GM12878 (cell line): Measurements from ENCODE around the gene SIRT5. TPM values are rescaled to one million over a fixed set of nuclear protein-coding genes. Genes with fewer than 3 reads are reported as not detected.

ENCODE experiments used
- ATAC-seq: fragments of 200-7000 bp; cut with Tn5 transposase; 3 replicates; pipeline ENCODE4 v1.9.1; 2020; ENCODE audit warnings: mild to moderate bottlenecking, moderate library complexity
- BruUV-seq: library from RNA; stranded (reverse); fragments of 400-500 nt; replicated peaks from 2 replicates; lab custom pipeline; 2021; lab: Mats Ljungman, UMichigan
- CTCF ChIA-PET: fragments of 300-600 bp; sonication (Branson Sonifier 250); formaldehyde crosslinking; extraction: SDS; loops from one replicate; lab custom pipeline; 2021; ENCODE audit warnings: inconsistent platforms; lab: Yijun Ruan, JAX
- POLR2A ChIA-PET: fragments of 350-600 bp; formaldehyde crosslinking; extraction: SDS; loops from one replicate; lab custom pipeline; 2021; ENCODE audit warnings: inconsistent platforms; lab: Charles Lee
- RAD21 ChIA-PET: fragments of 300-600 bp; sonication (Branson Sonifier 250); formaldehyde crosslinking; loops from one replicate; lab custom pipeline; 2023; ENCODE audit warnings: antibody characterized with exemption; ENCODE audit not compliant: unreplicated experiment; lab: Charles Lee
- SMC1A ChIA-PET: fragments of 300-600 bp; sonication (Branson Sonifier 250); formaldehyde crosslinking; loops from one replicate; lab custom pipeline; 2023; ENCODE audit not compliant: unreplicated experiment, uncharacterized antibody; lab: Charles Lee
- DNase-seq: peaks from one replicate; pipeline ENCODE4 v3.0.0-alpha.2; 2011; ENCODE audit warnings: low read depth, low spot score
- FAIRE-seq: peaks from 3 replicates; lab custom pipeline; 2011; peaks lifted over from hg19 to GRCh38; lab: Jason Lieb, UNC
- H2AFZ ChIP-seq: 2 replicates; pipeline ENCODE4 v1.6.0; 2011; ENCODE audit warnings: low read depth, low read length, control low read depth; ENCODE audit not compliant: control insufficient read depth
- H3K27ac ChIP-seq: 2 replicates; pipeline ENCODE4 v1.5.1; 2011; ENCODE audit warnings: control low read depth; ENCODE audit not compliant: control insufficient read depth, insufficient read depth
- H3K27me3 ChIP-seq, 2 experiments: replicated peaks in 1 of 2; 2 replicates each; pipeline versions ENCODE4 v1.6.0 to v1.6.1; 2011; ENCODE audit warnings: low read length in 1 of 2; ENCODE audit not compliant: control insufficient read depth in 2 of 2, insufficient read depth in 2 of 2
- H3K36me3 ChIP-seq, 2 experiments: 2 replicates each; pipeline ENCODE4 v1.5.1; 2011; ENCODE audit warnings: low read length in 1 of 2; ENCODE audit not compliant: control insufficient read depth in 2 of 2, insufficient read depth in 2 of 2
- H3K4me1 ChIP-seq: 2 replicates; pipeline ENCODE4 v1.6.1; 2011; ENCODE audit warnings: mild to moderate bottlenecking, low read length, moderate library complexity, mixed read lengths; ENCODE audit not compliant: control insufficient read depth, insufficient read depth
- H3K4me2 ChIP-seq: 2 replicates; pipeline ENCODE4 v1.6.0; 2011; ENCODE audit warnings: control low read depth; ENCODE audit not compliant: control insufficient read depth, insufficient read depth
- H3K4me3 ChIP-seq: fragments of 200-600 bp; sonication (generic); 2 replicates; pipeline ENCODE4 v1.5.1; 2016
- H3K79me2 ChIP-seq: 2 replicates; pipeline ENCODE4 v1.6.0; 2011; ENCODE audit warnings: low read length; ENCODE audit not compliant: control insufficient read depth, insufficient read depth
- H3K9ac ChIP-seq: 2 replicates; pipeline ENCODE4 v1.8.0; 2011; ENCODE audit warnings: low read length, control low read depth, mixed read lengths; ENCODE audit not compliant: control insufficient read depth, insufficient read depth
- H3K9me3 ChIP-seq: replicated peaks from 3 replicates; pipeline ENCODE4 v1.5.1; 2011; ENCODE audit warnings: mild to moderate bottlenecking, low read length; ENCODE audit not compliant: control insufficient read depth, insufficient read depth
- H4K20me1 ChIP-seq: 2 replicates; pipeline ENCODE4 v1.6.0; 2011; ENCODE audit not compliant: control insufficient read depth, insufficient read depth
- CTCF ChIP-seq, 3 experiments: IDR thresholded peaks in 2 of 3; conservative IDR thresholded peaks in 1 of 3; 2 replicates each; pipeline ENCODE4 v1.5.1; 2011; ENCODE audit warnings: low read depth in 3 of 3, low read length in 3 of 3, mild to moderate bottlenecking in 3 of 3, control low read depth in 2 of 3, moderate library complexity in 2 of 3, inconsistent platforms in 1 of 3, mixed read lengths in 1 of 3; ENCODE audit not compliant: control insufficient read depth in 2 of 3, insufficient read depth in 1 of 3; ENCODE audit errors: extremely low read depth in 1 of 3
- MAX ChIP-seq: IDR thresholded peaks from 2 replicates; pipeline ENCODE4 v1.6.1; 2012; ENCODE audit warnings: low read depth, low read length, improper control_type of control experiment
- SUZ12 ChIP-seq: fragments of 200-600 bp; sonication (generic); IDR thresholded peaks from one replicate; pipeline ENCODE4 v1.6.1; 2018; ENCODE audit warnings: antibody characterized with exemption, mild to moderate bottlenecking; ENCODE audit not compliant: unreplicated experiment
- WGBS: methylation state at CpG from one replicate; pipeline ENCODE4 v1.1.6; 2016; ENCODE audit warnings: low lambda C conversion rate; ENCODE audit not compliant: insufficient replicate concordance, insufficient coverage; ENCODE audit errors: missing lambda C conversion rate; 5-methylcytosine and 5-hydroxymethylcytosine counted together
- in situ Hi-C: fragments of 300-500 bp; cut with MboI; formaldehyde crosslinking; loops from 9 replicates; pipeline ENCODE4 v1.14.3; 2018; ENCODE audit warnings: mixed read lengths
- intact Hi-C: fragments of 100-400 bp; cut with micrococcal nuclease; formaldehyde crosslinking; loops from one replicate; pipeline ENCODE4 v1.14.2; 2022; ENCODE audit not compliant: unreplicated experiment
- polyA plus RNA-seq, 11 experiments: library from polyadenylated mRNA; depleted of rRNA in 4 of 11; unstranded in 6 of 11; stranded (reverse) in 5 of 11; fragments of >200 nt; fragmentation: Nextera tagmentation in 4 of 11; fragmentation: Illumina TruSeq in 1 of 11; extraction: Ambion mirVana in 4 of 11; extraction: Trizol in 1 of 11; gene quantifications; 1 replicate in 1 of 11; 2 replicates in 10 of 11; pipeline versions ENCODE4 v1.2.1 to v1.2.3, GENCODE V29; 2011 to 2016; ENCODE audit warnings: inconsistent platforms in 2 of 11, missing spikeins in 2 of 11, low read depth in 1 of 11
- total RNA-seq, 4 experiments: library from RNA; depleted of rRNA in 3 of 4; stranded (reverse); fragments of >200 nt in 3 of 4; fragmentation: Illumina TruSeq in 1 of 4; extraction: Trizol in 1 of 4; gene quantifications; 2 replicates each; pipeline versions ENCODE4 v1.2.1 to v1.2.3, GENCODE V29; 2013 to 2021
- TF ChIP-seq, protein P1 (sequence below): fragments of 450-650 bp; IDR thresholded peaks from 2 replicates; pipeline ENCODE4 v1.6.1; 2017; ENCODE audit warnings: low read depth, mild to moderate bottlenecking, moderate library complexity

Gene SIRT5
- total and polyA plus RNA-seq, 10 of the 15 experiments (the other 5 are each of a cell fraction or from before 2014, with no cell fraction given) = 1.7 to 12.4 (median 10.0) TPM

GRCh38 chr6:13527671-13528056 is 46.7 kb upstream of the SIRT5 start (continued):
- TF ChIP-seq SUZ12 = no peak
- TF ChIP-seq, protein P1, sequence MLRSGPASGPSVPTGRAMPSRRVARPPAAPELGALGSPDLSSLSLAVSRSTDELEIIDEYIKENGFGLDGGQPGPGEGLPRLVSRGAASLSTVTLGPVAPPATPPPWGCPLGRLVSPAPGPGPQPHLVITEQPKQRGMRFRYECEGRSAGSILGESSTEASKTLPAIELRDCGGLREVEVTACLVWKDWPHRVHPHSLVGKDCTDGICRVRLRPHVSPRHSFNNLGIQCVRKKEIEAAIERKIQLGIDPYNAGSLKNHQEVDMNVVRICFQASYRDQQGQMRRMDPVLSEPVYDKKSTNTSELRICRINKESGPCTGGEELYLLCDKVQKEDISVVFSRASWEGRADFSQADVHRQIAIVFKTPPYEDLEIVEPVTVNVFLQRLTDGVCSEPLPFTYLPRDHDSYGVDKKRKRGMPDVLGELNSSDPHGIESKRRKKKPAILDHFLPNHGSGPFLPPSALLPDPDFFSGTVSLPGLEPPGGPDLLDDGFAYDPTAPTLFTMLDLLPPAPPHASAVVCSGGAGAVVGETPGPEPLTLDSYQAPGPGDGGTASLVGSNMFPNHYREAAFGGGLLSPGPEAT = no peak

- peaks cover 12% of the 10 kb centered on the region for H3K4me1 ChIP-seq
- no peaks in the 10 kb centered on the region for H3K36me3 ChIP-seq
- H2AFZ ChIP-seq = no peak overlapping the region
- intact Hi-C loops = no loop called here
- no peaks in the 10 kb centered on the region for H3K27me3 ChIP-seq
- ChIA-PET RAD21 (interaction anchor here (0.8 kb wide), 1 partner anchor 99 kb away, joined by 4 read pairs; no protein-coding TSS in a partner anchor), SMC1A (interaction anchor here (1.3 kb wide), 1 partner anchor 95 kb away, joined by 3 read pairs; no protein-coding TSS in a partner anchor), CTCF (interaction anchor here (0.9 to 1.0 kb wide), 2 partner anchors 102 to 193 kb away, joined by 3 to 5 read pairs; no protein-coding TSS in a partner anchor), POLR2A (no interaction called here)
- ATAC-seq = no peak
- WGBS = 38% methylated on average over 3 of the region's 3 CpGs
- H3K27ac ChIP-seq = no peak overlapping the region
- TF ChIP-seq MAX = no peak
- TF ChIP-seq CTCF (IDR thresholded peaks at IDR 0.05 in 2 of 3, conservative IDR thresholded peaks at IDR 0.05 in 1 of 3; ENCODE audit: control insufficient read depth in 2 of 3, extremely low read depth in 1 of 3, insufficient read depth in 1 of 3, low read depth in 3 of 3, low read length in 3 of 3) = 0 out of 6 replicates have a peak, but pooled peaks of 1 of the 3 experiments have one; percentile 9
- no peaks in the 10 kb centered on the region for H3K9me3 ChIP-seq
- H3K4me3 ChIP-seq = no peak overlapping the region
- no peak for DNase-seq
- no peaks in the 10 kb centered on the region for H4K20me1 ChIP-seq
- no TSS peak for BruUV-seq
- H3K79me2 ChIP-seq = no peaks in the 10 kb centered on the region
- no peak overlapping the region for H3K9ac ChIP-seq
- FAIRE-seq = no peak
- in situ Hi-C loops = loop anchor here (25.0 kb wide), 2 partner anchors 616 to 866 kb away; no protein-coding TSS in a partner anchor
- H3K4me2 ChIP-seq = no peak overlapping the region
These were observed 46.2 kb upstream of the SIRT5 start for GRCh38 chr6:13528232-13528631.
